ENCODE results near the gene NMUR2.

The NMUR2 gene

DNA sequence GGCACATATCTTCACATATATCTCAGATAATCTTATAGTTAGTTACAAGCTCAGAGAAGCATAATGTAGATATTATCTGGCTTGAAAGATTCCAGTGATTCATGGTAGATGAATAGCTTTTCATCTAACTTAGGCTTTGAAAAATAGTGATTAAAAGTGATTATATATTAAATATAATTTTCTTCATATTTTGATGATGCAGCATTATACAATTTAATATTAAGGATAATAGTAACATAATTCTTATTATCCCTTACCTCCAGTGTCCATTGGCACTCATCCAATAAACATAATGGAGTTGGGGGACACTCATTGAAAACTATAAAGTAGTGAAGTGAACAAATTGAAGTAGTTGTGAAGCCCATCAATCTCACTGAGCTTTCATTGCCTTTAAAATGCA lies 35.8 kb downstream of the NMUR2 start:
- DNase-seq (ENCODE audit: low read depth): no peak

DNA sequence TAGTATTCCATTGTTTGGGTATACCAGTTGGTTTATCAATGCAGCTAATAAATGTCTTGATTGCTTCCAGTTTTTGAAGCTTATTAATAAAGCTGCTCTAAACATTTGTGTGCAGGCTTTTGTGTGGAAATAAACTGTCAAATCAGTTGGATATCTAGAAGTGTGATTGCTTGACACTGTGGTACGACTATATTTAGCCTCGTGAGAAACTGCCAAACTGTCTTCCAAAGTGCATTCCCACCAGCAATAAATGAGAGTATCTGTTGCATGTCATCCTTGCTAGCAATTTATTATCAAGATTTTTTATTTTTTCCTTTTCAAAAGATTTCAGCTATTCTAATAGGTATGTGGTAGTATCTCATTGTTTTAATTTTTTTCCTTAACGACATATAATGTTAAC lies 37.5 kb downstream of the NMUR2 start:
- no peak for DNase-seq (ENCODE audit: low read depth)

DNA sequence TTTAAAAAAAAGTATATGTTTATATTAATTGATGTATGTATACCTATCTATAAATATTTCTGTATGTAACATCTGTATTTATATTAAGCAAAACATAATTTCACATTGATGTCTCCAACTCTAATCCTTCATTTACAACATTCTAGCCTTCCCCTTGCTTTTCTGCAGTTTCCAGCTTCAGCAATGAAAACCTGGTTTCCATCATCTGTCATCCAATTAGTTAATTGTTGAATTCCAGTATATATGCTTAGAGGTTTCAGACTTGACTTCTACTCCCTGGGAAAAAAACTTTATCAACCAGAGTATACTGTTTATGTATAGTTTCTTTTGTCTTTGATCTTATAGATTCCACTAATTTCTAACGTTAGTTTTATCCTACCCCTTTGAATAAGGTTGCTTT lies 38.4 kb downstream of the NMUR2 start:
- DNase-seq (ENCODE audit: low read depth): no peak

DNA sequence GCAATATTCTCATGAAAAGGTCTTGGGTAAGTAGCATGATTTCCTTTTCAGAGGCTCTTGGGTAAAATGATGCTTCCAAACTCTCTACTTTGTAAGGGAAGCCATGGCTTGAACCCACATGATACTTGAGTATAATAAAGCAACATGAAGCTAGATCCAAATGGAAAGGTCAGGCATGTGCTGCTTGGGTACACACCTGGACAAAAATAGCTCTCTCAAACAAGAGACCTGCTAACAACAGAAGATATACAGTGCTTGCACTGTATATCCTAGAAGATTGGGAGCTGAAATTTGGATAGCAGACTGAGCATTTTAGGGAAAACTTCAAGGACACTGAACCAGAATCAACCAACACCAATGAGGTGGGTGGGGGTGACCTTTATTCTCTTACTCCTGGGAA lies 40.2 kb downstream of the NMUR2 start:
- DNase-seq (ENCODE audit: low read depth): no peak

DNA sequence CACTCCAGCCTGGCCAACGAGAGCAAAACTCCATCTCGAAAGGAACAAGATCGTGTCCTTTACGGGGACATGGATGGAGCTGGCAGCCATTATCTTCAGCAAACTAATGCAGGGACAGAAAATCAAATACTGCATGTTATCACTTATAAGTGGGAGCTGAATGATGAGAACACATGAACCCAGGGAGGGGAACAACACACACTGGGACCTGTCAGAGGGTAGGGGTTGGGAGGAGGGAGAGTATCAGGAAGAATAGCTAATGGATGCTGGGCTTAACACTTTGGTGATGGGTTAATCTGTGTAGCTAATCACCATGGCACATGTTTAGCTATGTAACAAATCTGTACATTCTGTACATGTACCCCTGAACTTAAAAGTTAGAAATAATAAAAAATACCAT lies 40.9 kb downstream of the NMUR2 start:
- DNase-seq (ENCODE audit: low read depth): no peak

DNA sequence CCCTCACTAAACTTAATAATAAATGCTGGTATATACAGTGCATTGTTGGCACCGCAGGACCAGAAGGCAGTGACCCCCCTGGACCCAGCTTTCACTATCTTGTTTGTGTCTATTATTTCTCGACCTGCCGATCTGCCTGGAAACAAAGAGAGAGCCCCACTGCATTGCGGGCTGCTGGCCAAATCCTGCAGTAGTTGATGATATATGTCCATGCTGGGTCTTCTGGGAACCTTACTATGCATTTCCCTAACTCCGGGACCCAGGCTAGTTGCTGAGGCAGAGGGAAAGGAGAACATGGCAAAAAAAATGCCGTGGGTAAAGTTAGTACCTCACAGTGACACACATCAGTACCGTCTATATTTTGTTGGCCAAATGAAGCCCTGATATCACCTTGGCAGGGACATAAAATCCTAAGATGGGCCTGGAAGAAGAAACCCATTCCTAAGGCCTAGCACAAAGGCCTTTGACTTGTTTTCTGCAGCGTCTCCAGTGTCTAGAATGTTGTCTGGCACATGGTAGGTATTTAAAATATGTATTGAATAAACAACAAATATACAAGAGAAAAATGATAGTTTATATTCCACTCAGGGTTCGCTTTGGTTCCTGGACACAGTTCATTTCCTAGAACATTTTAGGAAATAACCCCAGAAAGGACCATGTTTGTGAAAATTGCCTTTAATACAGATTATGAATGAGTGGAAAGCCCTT lies 46.1 kb downstream of the NMUR2 start:
- no peak for DNase-seq (ENCODE audit: low read depth)

DNA sequence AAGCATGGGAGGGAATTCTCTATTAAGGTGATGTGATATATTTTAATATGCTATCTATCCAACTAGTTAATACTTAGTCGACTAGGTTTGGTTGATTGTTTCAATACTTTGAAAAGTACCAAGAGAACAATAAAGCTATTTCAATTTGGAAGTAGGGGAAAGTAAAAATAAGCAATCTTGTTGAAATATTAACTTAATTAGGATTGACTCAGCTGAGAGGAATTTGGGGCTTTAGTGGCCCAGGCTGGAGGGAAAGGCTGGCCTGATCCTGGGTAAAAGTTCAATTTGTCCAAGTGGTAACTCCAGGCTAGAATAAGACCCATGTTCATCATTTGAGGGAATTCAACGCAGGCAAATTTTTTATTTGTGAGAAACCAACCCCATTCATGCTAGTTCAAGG lies 48.6 kb downstream of the NMUR2 start:
- DNase-seq (ENCODE audit: low read depth): no peak

DNA sequence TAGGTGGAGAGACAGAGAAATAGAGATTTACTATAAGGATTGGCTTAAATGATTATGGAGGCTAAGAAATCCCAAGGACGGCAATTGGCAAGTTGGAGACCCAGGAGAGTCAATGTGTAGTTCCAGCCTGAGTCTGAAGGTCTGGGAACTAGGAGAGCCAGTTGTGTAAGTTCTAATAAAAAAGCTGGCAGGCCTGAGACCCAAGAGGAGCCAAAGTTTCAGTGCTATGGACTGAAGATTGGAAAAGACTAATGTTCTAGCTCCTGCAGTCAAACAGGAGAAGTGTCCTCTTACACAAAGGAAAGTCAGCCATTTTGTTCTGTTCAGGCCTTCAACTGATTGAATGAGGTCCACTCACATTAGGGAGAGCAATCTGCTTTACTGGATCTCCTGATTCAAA lies 50.0 kb downstream of the NMUR2 start:
- no peak for DNase-seq (ENCODE audit: low read depth)

DNA sequence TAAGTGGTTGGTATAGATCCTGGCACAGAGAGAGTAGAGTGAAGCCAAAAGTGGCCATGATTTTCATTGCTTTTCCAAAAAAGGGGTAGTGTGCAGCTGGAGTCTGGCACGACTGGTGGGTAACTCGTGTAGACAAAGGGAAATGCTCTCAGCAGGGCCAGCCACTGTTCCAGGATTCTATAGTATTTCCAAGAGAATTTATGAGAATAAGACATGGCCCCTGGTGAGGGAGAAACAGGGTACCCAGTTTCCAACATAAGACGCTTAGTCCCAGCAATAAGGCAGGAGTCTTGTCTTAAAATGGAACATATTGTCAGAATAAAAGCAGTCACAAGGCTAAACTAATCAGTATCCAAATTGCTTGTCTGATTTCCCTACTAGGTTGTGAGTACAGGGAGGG lies 52.1 kb downstream of the NMUR2 start:
- DNase-seq (ENCODE audit: low read depth): no peak

DNA sequence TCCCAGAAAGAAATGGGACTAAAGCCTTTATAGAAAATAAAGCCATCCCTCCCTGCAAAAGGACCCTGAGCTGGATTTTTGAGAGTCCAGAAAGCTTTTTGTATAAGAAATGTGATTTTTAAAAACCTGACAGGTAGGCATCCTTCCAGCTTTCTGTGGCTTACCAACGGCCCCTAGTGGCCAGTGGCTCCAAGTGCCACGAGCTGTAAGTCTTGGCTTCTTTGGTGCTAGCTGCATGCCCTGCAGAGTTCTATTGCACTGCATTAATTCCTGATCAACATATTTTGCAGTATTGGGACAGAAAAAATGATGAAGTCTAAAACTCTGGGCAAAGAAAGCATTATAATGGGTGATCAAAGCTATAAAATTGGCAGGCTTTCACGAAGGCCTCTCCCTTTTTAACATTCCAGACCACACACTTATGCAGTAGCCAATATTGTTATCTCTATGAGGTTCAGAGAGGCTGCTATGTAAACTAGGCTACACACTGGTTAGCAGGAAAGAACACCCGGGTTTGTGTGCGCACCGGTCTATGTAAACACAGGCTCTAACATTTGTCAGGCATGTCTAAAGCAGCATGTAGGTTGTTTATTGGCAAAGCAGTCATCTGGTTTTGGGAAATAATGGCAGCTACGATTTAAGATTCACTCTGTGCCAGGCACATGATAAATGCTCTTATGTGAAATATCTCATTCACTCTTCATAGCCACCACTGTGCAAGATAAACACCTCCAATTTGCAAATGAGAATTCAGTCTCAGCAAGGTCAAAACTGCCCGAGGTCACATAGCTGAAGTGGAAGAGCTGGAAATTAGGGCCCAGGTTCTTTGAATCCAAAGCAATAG lies 55.2 kb downstream of the NMUR2 start:
- DNase-seq (ENCODE audit: low read depth): no peak

All from stimulated activated CD8-positive, alpha-beta memory T cell treated with anti-CD3 and anti-CD28 coated beads, Interleukin-15, amount 100 ng/mL, for 1 hour (primary cell).